GM03348 (cell line): Measurements from ENCODE around the gene SPATA16.
"Not testable (repeated sequence)": the region's sequence is repeated elsewhere in the genome, so short reads cannot be mapped to it uniquely, and the experiment has no call there.

ENCODE experiments used
- DNase-seq: peaks from one replicate; pipeline ENCODE4 v3.0.0; 2012; ENCODE audit warnings: low spot score

The SPATA16 gene

GRCh38 chr3:173140986-173141385 is at the start of gene SPATA16:
SPATA16 (minus strand) TSS chr3:173141235; CDS start chr3:173117731, 23,504 bp downstream.
- no peak for DNase-seq

GRCh38 chr3:173183022-173183421 is 42.0 kb upstream of the SPATA16 start:
- DNase-seq, result not testable (repeated sequence)

- no peak for DNase-seq
These were observed 32.6 kb upstream of the SPATA16 start for GRCh38 chr3:173173652-173174051.

GRCh38 chr3:173159139-173159538 is 18.1 kb upstream of the SPATA16 start:
- DNase-seq, result not testable (repeated sequence)

GRCh38 chr3:173156533-173156932 is 15.5 kb upstream of the SPATA16 start:
- not testable (repeated sequence) for DNase-seq

- DNase-seq, result no peak
These were observed 12.6 kb upstream of the SPATA16 start for GRCh38 chr3:173153631-173154030.

GRCh38 chr3:173139420-173139819 is 1.6 kb downstream of the SPATA16 start:
- DNase-seq, result no peak

GRCh38 chr3:173138026-173138425 is 3.0 kb downstream of the SPATA16 start:
- DNase-seq, result no peak

GRCh38 chr3:173135059-173135458 is 6.0 kb downstream of the SPATA16 start:
- no peak for DNase-seq

- DNase-seq, result no peak
These were observed 12.4 kb downstream of the SPATA16 start for GRCh38 chr3:173128633-173129032.

GRCh38 chr3:173111321-173111720 is 29.7 kb downstream of the SPATA16 start:
- no peak for DNase-seq

- no peak for DNase-seq
These were observed 31.9 kb downstream of the SPATA16 start for GRCh38 chr3:173109143-173109542.

- no peak for DNase-seq
These were observed 37.6 kb downstream of the SPATA16 start for GRCh38 chr3:173103469-173103868.

- DNase-seq, result no peak
These were observed 42.1 kb downstream of the SPATA16 start for GRCh38 chr3:173098959-173099358.

GRCh38 chr3:173096994-173097785 is 43.8 kb downstream of the SPATA16 start:
- DNase-seq, result no peak

- no peak for DNase-seq
These were observed 44.9 kb downstream of the SPATA16 start for GRCh38 chr3:173096140-173096539.

- DNase-seq, result no peak
These were observed 49.0 kb downstream of the SPATA16 start for GRCh38 chr3:173092038-173092437.

GRCh38 chr3:173090492-173090891 is 50.5 kb downstream of the SPATA16 start:
- no peak for DNase-seq

GRCh38 chr3:173089283-173089682 is 51.8 kb downstream of the SPATA16 start:
- no peak for DNase-seq

GRCh38 chr3:173078525-173078924 is 62.5 kb downstream of the SPATA16 start:
- no peak for DNase-seq

GRCh38 chr3:173066044-173067004 is 74.7 kb downstream of the SPATA16 start:
- peak; percentile 29 for DNase-seq

- no peak for DNase-seq
These were observed 75.5 kb downstream of the SPATA16 start for GRCh38 chr3:173065543-173065981.

GRCh38 chr3:173064631-173065030 is 76.4 kb downstream of the SPATA16 start:
- DNase-seq, result no peak
